ENCODE measurements around the gene LARP1.
"Not testable (repeated sequence)": the region's sequence is repeated elsewhere in the genome, so short reads cannot be mapped to it uniquely, and the experiment has no call there.

The LARP1 gene

DNA sequence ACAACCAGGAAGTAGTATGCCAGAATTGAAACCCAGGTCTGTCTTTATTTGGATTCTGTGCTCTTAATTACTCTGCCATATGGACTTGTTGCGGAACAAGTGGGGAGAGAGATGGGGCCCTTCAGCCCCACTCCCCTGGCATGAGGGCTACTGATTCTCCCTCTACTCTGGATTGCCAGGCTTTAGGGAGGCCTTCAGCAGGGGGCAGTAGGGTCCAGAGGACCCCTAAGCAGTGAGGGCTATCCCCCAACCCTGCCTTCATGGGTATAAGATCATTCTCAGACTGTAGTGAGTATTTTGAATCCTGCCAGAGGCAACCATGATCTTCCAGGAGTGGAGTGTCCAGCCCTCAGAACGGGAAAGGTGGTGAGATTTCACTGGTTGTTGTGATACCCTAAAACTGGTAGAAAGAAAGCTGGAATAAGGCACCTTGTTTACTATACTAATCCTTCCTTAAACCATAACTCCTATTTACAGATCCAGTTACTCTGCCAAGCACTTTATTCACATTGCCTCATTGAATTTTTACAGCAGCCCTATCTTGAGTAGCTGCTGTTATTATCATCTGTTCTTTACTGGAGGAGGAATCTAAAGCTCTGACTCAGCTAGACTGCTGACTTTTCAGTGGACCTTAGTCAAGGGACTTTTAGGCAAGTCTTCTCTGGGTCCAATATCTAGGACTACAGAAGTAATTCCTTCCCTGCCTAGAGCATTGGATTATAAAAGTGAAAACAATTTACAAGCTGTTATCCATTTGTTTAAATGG, 31.3 kb upstream of the LARP1 start:
- DNase-seq (ENCODE audit: low spot score): no peak
- TF ChIP-seq, protein P1, sequence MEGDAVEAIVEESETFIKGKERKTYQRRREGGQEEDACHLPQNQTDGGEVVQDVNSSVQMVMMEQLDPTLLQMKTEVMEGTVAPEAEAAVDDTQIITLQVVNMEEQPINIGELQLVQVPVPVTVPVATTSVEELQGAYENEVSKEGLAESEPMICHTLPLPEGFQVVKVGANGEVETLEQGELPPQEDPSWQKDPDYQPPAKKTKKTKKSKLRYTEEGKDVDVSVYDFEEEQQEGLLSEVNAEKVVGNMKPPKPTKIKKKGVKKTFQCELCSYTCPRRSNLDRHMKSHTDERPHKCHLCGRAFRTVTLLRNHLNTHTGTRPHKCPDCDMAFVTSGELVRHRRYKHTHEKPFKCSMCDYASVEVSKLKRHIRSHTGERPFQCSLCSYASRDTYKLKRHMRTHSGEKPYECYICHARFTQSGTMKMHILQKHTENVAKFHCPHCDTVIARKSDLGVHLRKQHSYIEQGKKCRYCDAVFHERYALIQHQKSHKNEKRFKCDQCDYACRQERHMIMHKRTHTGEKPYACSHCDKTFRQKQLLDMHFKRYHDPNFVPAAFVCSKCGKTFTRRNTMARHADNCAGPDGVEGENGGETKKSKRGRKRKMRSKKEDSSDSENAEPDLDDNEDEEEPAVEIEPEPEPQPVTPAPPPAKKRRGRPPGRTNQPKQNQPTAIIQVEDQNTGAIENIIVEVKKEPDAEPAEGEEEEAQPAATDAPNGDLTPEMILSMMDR (IDR thresholded peaks at IDR 0.05; ENCODE audit: extremely low read depth, missing control alignments): no peak

DNA sequence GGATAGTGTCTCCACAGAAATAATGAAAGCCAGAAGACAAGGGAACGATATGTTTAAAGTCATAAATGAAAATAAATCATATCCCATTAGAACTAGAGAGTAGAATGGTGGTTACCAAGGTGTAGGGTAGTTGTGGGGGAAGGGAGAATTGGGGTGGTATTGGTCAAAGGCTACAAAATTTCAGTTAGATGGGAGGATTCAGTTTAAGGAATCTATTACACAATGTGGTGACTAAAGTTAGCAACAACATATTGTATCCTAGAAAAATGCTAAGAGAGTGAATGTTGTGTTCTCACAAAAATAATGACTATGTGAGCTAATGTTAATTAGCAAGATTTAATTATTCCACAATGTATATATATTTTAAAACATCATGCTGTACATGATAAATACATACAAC, 27.8 kb upstream of the LARP1 start:
- no peak for DNase-seq (ENCODE audit: low spot score)
- TF ChIP-seq, protein P1 (IDR thresholded peaks at IDR 0.05; ENCODE audit: extremely low read depth, missing control alignments): no peak

DNA sequence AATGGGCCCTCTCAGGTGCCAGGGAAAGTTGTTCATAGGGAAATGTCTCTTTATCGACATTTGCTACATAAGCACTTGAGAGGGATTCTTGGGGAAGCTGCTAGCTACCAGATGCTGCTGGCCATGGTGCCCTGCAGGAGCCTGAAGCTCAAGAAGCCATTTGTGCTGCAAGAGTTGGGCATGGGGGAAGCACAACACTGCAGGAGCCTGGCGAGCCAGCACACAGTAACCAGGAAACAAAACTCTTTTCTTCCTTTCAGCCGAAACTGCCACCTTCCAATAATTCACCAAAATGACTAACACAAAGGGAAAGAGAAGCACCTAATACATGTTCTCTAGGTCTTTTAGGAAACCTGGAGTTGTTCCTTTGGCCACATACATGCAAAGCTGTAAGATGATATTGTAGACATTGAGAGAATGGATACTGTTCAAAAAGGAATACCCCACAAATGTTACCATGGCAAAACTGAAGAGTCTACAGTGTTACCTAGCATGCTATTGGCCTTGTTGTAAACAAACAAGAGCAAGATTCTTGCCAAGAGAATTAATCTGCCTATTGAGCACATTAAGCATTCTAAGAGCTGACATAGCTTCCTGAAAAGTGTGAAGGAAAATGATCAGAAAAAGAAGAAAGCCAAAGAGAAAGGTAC, 26.1 kb upstream of the LARP1 start:
- no peak for DNase-seq (ENCODE audit: low spot score)
- TF ChIP-seq, protein P1 (IDR thresholded peaks at IDR 0.05; ENCODE audit: extremely low read depth, missing control alignments): no peak

DNA sequence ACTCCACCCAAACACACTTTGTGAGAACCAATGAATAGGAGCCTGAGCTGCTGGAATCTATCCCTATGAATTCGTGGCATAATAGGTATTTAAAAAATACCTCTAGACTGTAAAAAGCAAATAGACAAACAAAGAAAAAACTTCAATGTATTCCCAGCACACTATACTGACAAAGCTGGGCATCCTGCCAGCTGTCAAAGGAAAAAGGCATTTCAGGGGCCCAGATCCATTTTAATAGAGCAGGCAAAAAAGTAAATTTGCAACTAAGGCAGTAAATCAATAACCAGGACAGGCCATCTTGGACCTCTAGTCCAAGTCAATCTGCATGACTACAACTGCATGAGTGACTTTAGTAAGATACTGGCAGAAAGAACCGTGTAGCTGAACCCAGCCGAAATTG, 25.6 kb upstream of the LARP1 start:
- TF ChIP-seq, protein P1 (IDR thresholded peaks at IDR 0.05; ENCODE audit: extremely low read depth, missing control alignments): no peak
- no peak for DNase-seq (ENCODE audit: low spot score)

DNA sequence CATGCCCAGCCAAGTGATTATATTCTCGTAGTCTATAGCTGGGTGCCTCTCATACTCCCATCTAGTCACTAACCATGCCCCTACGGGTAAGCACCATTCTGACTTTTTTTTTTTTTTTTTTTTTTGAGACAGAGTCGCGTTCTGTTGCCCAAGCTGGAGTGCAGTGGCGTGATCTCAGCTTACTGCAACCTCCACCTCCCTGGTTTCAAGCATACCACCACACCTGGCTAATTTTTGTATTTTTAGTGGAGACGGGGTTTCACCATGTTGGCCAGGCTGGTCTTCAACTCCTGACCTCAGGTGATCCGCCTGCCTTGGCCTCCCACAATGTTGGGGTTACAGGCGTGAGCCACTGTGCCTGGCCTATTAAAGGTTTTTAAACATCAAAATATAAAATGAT, 24.4 kb upstream of the LARP1 start:
- DNase-seq (ENCODE audit: low spot score): not testable (repeated sequence)

DNA sequence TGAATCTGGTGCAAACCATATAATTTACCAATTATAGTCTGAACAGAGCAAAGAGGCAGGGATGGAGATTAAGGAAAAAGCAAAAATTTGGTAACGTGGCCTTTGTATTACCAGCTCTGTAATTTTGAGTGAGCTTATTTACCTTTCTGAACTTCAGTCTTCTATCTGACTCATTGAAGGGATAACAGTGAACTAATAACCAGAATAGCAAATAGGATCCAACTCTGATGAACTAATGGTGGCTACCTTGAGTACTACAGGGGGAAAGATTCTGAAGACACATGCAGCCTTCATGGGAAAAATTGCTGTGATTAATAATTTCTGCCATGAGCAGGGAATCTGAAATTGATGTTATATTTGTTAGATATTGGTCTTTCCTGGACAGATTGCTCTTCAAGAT, 23.0 kb upstream of the LARP1 start:
- TF ChIP-seq, protein P1 (IDR thresholded peaks at IDR 0.05; ENCODE audit: extremely low read depth, missing control alignments): no peak
- no peak for DNase-seq (ENCODE audit: low spot score)

DNA sequence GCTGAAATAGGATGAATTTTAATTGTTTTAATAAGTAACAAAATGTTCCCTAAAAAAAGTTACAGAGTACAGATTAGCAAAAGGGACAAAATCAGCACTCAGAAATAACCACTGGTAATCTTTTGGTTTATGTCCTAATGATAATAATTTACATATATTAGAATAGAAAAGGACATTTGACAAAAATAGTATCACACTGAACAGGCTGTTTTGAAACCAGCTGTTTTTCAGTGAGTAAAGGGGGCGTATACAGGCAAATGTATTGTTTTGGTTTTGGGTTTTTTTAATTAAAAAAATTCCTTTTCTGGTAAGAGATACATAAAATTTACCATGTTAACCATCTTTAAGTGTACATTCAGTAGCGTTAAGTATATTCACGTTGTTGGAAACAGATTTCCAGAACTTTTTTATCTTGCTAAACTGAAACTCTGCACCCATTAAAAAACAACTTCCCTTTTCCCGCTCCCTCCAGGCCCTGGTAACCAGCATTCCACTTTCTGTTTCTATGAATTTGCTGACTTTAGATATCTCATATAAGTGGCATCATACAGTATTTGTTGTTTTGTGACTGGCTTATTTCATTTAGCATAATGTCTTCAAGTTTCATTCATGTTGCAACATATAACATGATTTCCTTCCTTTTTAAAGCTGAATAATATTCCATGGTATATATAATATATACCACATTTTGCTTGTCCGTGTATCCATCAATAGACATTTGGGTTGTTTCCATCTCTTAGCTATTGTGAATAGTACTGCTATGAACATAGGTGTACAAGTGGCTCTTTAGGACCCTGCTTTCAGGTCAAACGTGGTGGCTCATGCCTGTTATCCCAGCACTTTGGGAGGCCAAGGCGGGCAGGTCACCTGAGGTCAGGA, 20.6 kb upstream of the LARP1 start:
- no peak for DNase-seq (ENCODE audit: low spot score)
- TF ChIP-seq, protein P1 (IDR thresholded peaks at IDR 0.05; ENCODE audit: extremely low read depth, missing control alignments): no peak

DNA sequence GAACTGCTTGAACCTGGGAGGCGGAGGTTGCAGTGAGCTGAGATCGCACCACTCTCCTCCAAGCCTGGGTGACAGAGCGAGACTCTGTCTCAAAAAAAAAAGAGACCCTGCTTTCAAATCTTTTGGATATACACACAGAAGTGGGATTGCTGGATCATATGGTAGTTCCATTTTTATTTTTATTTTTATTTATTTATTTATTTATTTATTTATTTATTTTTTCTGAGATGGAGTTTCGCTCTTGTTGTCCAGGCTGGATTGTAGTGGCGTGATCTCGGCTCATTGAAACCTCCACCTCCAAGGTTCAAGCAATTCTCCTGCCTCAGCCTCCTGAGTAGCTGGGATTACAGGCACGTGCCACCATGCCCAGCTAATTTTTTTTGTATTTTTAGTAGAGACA, 19.8 kb upstream of the LARP1 start:
- DNase-seq (ENCODE audit: low spot score): not testable (repeated sequence)

DNA sequence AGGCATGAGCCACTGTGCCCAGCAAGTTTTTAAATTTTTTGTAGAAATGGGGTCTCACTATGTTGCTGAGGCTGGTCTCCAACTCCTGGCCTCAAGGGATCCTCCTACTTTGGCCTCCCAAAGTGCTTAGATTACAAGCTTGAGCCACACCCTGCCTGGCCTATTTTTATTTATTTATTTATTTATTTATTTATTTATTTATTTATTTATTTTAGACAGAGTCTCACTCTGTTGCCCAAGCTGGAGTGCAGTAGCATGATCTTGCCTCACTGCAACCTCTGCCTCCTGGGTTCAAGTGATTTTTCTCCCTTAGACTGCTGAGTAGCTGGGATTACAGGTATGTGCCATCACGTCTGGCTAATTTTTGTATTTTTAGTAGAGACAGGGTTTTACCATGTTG, 18.8 kb upstream of the LARP1 start:
- DNase-seq (ENCODE audit: low spot score): not testable (repeated sequence)

All from GM20000 (cell line).